RPMI8226 (cell line): ENCODE measurements around the gene ITIH4.

Experiments
- DNase-seq: peaks from one replicate; pipeline ENCODE4 v3.0.0-alpha.2; 2015

ITIH4 gene

DNA sequence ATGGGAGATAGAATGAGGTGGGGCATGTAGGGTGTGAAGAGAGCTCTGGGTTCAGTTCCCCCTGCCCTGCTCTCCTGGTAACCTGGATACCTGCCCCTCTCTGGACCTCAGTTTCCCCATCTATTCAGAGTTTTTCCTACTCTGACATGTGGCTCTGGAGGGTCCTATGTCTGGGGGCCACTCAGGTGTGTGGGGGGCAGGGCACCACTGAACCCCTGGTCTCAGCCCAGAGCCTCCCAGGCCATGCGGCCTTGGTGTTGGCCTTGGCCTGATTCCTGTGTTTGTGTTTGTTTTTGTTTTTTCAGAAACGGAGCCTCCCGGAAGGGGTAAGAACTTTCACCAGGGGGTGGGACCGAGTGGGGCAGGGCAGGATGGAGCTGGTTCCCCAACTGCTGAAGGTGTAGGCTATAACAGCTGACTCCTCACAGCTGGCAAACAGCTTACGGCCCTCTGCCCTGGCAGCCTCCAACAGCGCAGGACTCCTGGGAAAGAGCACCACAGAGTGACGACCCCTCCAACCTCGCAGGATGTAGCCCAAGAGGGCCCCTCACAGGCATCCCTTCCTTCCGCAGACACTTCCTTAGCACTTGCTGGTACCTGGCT lies 35.1 kb downstream of the ITIH4 start:
- DNase-seq = no peak

DNA sequence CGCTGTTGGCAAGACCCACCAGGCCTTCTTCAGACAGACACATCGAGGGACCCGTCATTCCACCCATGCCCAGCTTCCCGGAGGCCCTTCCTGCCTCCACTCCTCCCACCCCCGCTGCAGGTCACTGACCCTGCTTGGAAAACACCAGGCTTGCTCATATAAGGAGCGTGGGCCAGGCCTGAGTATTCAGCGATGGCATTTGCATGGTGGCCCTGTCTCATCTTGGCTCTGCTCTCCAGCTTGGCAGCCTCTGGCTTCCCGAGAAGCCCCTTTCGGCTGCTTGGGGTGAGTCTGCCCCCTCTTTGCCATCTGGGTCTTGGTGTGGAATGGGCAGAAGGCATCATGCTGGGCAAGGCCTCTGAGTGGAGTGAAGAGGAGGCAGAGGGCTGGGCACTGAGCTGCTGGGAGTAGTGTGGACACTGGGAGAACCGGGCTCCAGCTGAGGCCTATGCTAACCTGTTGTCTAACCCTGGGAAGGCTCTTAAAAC lies 35.8 kb downstream of the ITIH4 start, which contains the start of gene ITIH3:
ITIH3 (plus strand) TSS at position 185 of the 488 bp plus-strand sequence; CDS start at position 193, 8 bp downstream.
- DNase-seq = no peak

DNA sequence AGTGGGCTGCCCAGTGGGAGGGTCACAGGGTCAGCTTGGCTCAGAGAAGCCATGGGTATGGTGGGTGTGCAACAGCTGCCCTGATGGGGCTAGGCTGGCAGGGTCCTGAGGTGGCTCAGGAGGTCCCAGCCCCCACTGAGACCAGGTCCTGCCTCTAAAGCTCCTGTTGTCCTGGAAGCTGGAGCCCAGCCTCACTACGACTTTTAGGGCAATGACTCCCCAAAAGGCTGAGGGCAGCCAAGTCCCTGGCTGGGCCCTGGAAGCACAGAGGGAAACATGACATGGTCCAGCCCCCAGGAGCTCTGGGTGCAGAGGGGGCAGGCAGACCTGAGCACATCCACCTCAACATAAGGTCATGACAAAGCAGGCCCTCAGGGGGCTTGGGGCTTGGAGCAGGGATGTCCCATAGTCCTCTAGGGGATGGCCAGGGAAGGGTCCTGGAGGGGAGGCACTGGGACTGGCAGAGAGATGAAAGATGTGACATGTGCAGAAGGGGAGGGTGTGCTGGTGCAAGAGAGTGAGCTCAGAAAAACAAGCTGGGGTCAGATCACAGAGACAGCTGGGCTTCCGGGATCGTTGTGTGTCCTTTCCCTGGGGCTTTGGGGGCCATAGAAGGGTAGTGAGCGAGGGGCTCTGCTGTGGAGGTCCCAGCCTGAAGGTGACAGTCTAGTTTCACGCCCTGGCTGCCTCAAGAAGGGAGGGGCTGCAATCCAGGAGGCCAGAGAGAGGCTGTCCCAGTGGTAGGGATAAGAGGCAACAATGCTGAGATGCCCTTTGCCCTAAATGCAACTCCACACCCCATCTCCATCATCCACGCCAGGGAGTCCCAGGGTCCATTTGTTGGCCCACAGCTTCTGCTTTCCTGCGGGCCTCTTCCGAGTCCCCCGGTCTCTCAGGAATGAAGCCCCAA lies 36.5 kb downstream of the ITIH4 start:
- no peak for DNase-seq

DNA sequence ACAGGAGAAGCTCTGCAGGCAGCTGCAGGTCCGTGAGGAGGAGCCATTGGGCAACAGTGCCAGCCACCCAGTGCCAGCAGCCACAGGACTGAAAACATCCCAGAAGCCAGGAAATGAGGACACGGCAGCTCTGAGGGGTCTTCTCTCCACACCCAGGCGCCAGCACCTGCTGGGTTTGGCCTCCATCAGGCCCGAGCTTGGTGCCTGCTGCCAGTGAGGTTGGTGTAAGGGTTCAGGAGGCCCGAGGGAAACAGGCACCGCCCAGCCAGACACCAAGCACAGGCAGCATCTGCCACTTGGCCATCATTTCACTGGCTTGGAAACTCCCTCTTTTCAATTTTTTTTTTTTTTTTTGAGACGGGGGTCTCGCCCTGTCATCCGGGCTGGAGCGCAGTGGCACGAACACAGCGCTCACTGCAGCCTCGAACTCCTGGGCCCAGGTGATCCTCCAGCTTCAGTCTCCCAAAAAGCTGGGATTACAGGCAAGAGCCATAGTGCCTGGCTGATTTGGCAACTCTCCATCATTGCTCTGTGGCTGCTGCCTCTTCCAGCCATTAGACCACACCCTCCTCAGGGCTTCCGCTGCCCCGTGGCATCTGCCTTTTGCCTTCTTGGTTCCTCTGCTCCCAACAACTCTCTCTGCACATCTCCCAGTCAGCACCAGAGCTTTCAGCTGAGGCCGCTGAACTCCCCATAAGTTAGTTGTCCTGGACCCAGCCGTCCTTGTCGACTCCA lies 37.3 kb downstream of the ITIH4 start:
- DNase-seq = peak; percentile 68

DNA sequence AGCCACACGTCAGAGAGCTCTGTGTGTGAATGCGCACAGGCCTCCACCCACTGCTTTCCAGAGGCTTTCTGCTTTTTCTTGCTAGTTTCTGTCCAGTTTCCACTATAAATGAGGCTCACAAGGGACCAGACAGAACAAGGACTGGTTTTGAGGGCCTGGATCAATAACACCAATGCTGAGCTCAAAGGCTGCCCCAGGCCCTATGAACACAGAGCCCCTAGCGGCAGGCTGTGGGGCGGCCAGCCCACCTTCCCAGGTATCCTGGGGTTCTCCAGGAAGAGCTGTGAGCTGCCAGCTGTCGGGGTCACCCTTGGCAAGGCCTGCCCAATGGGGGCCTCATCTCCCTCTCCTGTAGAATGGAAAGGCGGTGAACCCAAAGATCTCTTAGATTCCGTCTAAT lies 38.1 kb downstream of the ITIH4 start:
- no peak for DNase-seq

DNA sequence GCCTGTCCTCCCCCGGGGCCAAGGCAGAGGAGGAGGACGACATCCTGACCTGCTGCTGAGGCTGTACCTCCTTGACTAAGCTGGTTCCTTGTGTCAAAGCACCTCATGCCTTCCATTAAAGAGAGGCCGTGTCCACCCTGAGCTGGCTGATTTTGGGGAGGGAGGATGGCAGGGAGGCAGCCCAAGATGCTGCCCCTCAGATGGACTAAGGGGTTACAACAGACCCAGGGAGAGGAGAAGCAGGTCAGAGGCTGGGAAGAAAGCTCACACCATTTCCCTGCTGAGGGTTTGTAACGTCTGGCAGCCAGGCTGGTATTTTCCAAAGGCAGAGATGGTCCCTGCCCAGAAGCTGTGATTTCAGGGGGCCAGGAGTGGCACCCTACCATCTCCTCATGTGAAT lies 38.5 kb downstream of the ITIH4 start:
- no peak for DNase-seq

DNA sequence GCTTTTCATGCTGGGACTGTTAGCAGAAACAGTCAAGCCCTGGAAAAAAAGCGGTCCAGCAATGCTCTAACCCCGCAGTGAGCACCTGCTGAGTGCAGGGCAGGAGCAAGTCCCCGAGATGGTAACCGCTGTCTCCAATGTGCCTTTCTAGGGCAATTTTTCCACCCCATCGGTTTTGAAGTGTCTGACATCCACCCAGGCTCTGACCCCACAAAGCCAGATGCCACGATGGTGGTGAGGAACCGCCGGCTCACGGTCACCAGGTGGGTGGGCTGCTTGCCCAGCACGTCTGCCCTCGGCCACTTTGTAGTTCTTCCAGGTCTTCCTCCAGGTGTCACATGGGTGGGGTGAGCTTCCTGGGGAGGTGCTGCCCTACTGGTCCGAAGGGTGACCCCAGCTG lies 39.1 kb downstream of the ITIH4 start:
- no peak for DNase-seq

DNA sequence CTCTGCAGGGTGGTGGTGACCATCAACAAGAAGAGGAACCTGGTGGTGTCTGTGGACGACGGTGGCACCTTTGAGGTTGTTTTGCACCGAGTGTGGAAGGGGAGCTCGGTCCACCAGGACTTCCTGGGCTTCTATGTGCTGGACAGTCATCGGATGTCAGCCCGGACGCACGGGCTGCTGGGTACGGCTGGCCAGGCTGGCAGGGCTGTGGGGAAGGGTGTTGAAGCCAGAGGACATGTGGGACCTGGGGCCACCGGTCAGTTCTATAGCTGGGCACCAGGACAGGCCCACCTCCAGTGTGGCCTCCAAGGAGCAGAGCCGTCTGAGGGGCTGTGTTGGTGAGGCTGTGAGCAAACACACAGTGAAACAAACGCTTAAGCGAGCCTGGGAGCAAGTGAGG lies 39.7 kb downstream of the ITIH4 start:
- no peak for DNase-seq

DNA sequence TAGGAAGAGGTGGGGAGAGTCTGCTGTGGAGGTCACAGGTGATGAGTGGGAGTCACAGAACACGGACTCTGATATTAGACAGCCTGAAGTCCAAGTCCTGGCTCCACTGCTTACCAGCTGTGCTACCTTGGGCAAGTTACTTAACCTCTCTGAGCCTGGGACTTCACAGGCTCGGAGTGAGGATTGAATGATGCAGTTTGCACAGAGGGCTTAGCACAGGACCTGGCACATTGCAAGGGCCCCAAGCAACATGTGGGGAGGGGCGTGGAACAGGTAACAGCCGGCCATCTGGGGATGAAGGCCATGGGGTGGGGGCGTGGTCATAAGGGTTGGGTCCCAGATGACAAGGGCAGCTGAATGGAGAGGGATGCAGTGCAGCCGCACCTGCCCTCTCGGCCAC lies 40.1 kb downstream of the ITIH4 start:
- DNase-seq = no peak

DNA sequence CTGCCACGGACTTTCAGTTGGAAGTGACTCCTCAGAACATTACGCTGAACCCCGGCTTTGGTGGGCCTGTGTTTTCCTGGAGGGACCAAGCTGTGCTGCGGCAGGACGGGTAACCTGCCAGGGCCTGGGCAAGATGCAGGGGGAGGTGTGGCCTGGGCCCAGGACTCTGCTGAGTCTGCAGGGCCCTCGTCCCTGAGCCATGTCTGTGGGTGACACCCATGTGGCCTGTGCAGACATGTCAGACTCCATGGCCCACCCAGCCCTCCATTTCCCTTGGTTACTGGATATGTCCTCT lies 40.8 kb downstream of the ITIH4 start:
- DNase-seq = no peak

DNA sequence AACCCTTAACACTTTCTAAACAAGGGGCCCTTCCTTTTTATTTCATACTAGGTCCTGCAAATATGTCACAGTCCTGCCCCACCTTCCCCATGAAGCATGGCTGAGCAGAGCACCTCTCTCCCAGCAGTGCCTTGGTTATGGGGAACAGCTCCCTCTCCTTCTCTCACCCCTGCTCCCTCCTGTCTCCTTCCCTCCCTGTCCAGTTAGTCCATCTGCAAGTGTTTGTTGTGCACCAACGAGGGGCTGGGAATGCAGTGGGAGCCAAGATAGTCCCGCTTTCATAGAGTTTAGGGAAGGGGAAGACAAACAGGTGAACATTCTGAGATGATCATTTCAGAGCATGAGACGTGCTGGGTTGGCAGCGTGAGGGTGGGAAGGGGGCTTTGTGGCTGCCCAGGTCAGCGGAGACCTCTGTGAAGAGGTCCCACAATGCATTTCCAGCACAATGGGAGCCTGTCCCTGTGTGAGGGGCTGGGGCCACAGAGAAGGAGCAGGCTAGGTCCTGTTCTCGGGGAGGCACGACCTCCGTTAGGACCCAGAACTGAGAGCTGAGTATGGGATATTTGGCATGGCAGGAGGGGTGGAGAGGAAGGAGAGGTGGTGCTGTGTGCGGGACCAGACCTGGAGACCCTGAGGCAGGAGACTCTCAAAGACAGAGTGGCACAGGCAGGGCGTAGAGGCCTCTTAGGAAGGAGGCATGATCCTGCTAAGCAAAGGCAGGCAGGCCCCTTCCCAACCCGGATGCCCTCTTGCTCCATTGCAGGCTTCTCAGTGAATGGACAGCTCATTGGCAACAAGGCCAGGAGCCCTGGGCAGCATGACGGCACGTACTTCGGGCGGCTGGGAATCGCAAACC lies 41.4 kb downstream of the ITIH4 start:
- no peak for DNase-seq

DNA sequence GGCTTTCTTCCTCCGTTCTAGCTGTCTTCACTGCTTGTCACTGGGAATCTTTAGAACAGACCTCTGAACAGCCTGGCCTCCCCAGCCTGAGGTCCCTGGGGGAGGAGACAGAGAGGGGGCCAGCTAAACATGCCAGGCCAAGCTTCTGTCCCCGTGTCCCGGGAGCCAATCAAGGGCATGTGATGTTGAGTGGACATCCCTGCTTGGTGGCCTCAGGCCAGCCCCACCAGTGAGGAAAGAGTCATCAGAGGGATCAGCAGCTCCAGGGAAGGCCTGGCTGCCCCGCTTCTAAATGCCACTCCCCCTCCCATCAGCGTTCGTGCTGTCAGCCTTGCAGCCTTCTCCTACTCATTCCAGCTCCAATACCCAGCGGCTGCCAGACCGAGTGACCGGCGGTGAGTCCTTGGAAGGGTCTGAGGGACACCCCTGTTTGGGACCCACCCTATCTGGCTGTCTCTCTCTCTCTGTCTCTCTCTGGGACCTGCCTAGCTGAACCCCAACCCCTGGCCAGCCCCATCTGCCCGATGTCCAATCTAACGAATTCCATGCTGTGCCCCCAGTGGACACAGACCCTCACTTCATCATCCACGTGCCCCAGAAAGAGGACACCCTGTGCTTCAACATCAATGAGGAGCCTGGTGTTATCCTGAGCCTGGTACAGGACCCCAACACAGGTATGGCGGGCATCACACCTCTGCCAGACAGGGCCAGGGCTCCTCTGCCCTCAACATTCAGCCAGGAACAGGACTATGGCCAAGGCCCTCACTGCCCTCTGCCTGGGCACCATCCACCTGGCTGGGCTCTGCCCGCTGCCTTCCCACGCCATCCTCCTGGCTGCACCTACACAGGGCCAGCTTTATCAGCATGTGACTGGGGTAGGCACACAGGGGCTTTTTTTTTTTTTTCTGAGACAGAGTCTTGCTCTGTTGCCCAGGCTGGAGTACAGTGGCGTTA lies 42.5 kb downstream of the ITIH4 start:
- DNase-seq = no peak

DNA sequence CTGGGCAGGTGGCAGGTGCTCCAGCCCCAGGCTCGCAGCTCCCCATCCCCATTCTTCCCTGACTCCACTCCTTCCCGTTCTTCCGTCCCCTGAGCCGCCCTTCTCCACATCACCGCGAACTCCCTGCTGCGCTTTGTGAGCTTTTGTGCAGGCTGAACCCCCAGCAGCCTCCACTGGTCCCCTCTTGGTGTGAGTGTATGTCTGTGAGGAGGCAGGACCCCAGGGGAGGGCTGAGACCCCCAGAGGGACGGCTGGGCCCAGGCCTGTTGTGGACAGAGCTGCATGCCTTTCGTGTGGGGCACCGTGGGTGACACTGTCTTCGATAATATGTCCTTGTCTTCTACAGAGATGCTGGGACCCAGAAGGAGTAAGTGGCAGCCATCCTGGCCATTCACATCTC lies 43.2 kb downstream of the ITIH4 start:
- no peak for DNase-seq

DNA sequence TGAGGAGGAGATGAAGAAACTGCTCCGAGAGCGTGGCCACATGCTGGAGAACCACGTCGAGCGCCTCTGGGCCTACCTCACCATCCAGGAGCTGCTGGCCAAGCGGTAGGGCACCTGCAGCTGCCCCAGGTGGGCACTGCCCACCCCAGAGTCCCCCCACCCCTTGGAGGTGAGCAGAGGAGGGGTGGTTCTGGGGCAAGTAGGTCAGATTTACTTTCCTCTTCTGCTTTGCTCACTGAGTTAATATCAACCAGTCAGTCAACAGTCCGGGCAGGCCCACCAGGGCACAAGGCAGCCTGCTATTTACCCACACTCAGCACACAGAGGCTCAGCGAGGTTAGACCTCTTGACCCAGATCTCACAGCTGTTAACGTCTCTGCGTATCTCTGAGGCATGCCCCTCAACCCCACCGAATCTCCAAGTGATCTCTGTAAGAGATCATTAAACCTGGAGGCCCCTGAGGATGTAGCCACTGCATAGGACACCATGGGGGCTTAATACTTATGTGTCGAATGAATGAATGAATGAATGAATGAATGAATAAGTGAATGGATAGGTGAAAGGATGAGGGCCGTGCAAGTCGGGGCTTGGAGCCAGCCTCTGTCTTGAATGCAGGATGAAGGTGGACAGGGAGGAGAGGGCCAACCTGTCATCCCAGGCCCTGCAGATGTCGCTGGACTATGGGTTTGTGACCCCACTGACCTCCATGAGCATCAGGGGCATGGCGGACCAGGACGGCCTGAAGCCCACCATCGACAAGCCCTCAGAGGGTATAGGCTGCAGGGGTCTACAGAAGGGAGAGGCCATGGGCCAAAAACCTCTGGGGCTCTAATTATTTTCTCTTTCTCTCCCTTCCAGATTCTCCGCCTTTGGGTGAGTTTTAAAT lies 43.9 kb downstream of the ITIH4 start:
- no peak for DNase-seq

DNA sequence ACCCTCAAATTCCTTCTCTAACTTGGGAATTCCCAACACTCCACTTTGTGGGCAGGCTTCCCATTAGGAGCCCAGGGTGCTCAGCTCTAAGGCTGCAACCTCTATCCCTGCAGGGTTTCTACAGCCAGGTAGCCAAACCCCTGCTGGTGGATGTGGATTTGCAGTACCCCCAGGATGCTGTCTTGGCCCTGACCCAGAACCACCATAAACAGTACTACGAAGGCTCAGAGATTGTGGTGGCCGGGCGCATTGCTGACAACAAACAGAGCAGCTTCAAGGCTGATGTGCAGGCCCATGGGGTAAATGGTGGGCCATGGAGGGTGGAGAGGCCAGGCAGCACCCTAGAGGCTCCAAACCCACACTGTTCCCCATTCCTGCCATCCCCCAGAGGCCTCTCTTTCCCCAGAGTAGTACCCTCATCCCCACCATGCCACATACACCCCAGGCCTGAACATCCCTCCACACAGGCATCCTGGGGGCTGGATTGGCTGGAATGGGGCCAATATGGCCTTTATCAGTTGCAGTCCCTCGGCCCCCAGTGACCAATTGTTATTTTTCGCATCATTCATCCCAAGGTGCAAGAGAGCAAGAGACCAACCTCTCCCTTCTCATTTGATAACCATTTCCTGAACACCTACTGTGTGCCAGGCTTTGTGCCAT lies 45.4 kb downstream of the ITIH4 start:
- DNase-seq = no peak

DNA sequence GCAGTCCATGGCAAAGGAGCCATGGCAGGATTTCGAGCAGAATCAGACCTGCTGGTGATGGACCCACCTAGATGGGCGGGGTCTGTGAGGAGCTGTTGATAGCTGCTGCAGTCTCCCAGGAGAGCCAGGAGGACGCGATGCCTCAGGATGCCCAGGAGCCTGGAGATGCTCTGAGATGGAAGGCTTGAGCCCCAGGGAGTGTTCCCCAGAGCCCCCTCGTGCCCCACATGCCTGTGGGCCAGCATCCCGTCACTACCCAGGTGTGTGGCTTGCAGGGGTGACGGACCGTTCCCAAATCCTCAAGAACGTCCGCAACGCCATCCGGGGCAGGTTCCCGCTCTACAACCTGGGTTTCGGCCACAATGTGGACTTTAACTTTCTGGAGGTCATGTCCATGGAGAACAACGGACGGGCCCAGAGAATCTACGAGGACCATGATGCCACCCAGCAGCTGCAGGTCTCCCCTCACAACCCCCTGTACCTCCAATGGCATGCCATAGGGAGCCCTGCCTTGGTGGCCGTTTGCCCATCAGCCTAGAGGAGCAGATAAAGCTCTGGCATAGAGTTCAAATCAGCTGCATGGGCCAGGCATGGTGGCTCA lies 46.4 kb downstream of the ITIH4 start:
- no peak for DNase-seq

DNA sequence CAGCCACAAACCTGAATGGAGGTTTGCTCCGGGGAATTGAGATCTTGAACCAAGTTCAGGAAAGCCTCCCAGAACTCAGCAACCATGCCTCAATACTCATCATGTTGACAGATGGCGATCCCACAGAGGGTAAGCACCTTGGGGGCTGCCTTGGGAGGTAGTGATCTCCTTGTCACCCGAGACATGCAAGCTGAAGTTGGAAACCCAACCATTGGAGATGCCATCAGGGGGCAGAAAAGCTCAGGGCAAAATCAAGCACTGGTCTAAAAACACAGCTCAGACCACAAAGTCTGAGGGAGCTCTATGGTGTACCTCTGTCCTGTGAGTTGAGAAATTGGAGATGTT lies 47.3 kb downstream of the ITIH4 start:
- no peak for DNase-seq

DNA sequence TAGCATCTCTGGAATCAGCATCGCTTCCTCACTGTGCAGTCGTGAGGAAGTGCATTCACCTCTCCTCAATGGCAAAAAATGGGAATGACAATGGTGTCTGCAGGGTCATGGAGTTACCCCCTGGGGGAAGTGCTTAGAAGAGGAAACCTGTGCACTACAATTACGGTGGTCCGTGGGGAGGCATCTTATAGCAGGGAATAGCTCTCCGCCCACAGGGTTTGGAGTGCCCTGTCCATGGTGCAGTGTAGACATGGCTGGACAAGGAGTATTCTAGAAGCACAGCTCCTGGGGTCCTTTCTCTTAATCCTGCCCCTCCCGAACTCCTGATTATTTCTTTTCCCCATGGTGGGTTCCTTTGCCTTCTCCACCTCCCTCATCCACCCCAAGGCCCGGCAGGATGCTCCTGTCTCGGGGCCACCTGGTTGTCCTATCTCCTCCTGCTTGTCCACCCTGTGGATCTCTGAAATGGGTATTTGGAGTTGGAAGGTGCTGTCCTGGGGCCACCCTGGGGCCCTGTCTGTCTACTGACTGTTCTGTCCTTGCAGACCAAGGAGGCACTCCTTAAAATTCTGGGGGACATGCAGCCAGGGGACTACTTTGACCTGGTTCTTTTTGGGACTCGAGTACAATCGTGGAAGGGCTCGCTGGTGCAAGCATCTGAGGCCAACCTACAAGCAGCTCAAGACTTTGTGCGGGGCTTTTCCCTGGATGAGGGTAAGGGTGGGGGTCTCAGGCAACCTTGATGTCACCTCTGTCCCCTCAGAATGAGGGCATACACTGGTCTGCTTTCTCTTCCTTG lies 47.9 kb downstream of the ITIH4 start:
- no peak for DNase-seq

DNA sequence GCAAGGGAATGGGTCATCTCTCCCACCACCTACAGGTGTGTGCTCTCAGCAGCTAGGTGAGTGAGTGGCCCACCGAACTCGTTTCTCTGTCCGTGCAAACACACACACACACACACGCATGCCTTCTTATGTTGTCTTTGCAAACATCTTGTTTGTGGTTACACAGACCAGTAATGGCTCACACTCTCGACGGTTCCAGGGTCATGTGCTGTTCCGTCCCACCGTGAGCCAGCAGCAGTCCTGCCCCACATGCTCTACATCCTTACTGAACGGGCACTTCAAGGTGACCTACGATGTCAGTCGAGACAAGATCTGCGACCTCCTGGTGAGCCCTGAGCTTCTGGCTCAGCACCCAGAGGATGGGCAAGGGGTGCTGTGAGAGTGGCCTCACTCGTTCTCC lies 48.7 kb downstream of the ITIH4 start:
- DNase-seq = no peak
